PFSK-1 (cell line): ENCODE results near the gene BHMT.

ENCODE experiments used
- FOXP2 ChIP-seq: optimal IDR thresholded peaks from 2 replicates; pipeline ENCODE3; 2011; ENCODE audit warnings: borderline replicate concordance, control low read depth, inconsistent platforms; ENCODE audit not compliant: insufficient read depth; ENCODE audit errors: extremely low read length, extremely low read depth
- POLR2AphosphoS5 ChIP-seq: IDR thresholded peaks from 2 replicates; pipeline ENCODE4 v1.6.1; 2012; ENCODE audit warnings: low read depth, mild to moderate bottlenecking, control low read depth, low read length, moderate library complexity
- TAF1 ChIP-seq: IDR thresholded peaks from 2 replicates; pipeline ENCODE4 v1.6.1; 2012; ENCODE audit warnings: low read length, control low read depth, borderline replicate concordance; ENCODE audit not compliant: insufficient read depth

DNA sequence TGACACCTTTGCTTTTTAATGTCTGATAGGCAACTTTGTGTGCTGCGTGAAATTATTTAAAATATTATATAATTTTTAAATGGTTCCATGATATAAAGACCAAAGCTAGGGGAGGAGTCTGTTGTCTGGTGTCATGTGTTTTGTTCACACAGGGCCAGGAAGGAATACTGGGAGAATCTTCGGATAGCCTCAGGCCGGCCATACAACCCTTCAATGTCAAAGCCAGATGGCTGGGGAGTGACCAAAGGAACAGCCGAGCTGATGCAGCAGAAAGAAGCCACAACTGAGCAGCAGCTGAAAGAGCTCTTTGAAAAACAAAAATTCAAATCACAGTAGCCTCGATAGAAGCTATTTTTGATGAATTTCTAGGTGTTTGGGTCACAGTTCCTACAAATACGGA is 19.2 kb downstream of the BHMT start:
- TF ChIP-seq POLR2AphosphoS5 (no peak), TAF1 (no peak), FOXP2 (no peak)
